Kidney (tissue), 14 donors: ENCODE measurements around the gene CARD19. TPM values are rescaled to one million over a fixed set of nuclear protein-coding genes. Genes with fewer than 3 reads are reported as not detected.

Experiments used
- DNase-seq, 5 donors: peaks; one replicate each; pipeline ENCODE4 v3.0.0-alpha.2; 2013 to 2020
- FAIRE-seq: peaks from 2 replicates; lab custom pipeline; 2012; peaks lifted over from hg19 to GRCh38; lab: Jason Lieb, UNC
- H3K27ac ChIP-seq, 2 donors: one replicate each; pipeline ENCODE4 v1.7.0; 2013; ENCODE audit warnings: low read depth in 2 of 2, low read length in 2 of 2, inconsistent platforms in 1 of 2
- H3K27me3 ChIP-seq: one replicate; pipeline ENCODE4 v1.7.1; 2013; ENCODE audit warnings: low read length, inconsistent platforms; ENCODE audit not compliant: control insufficient read depth, insufficient read depth
- H3K36me3 ChIP-seq, 3 donors: one replicate each; pipeline versions ENCODE4 v1.7.0 to v1.7.1; 2013; ENCODE audit warnings: low read length in 3 of 3, control low read depth in 1 of 3, inconsistent platforms in 1 of 3; ENCODE audit not compliant: insufficient read depth in 3 of 3, control insufficient read depth in 2 of 3
- H3K4me1 ChIP-seq, 3 donors: one replicate each; pipeline versions ENCODE4 v1.7.0 to v1.7.1; 2013; ENCODE audit warnings: low read length in 3 of 3, inconsistent platforms in 1 of 3, low read depth in 1 of 3; ENCODE audit not compliant: control insufficient read depth in 2 of 3, insufficient read depth in 2 of 3
- H3K4me3 ChIP-seq, 3 donors: one replicate each; pipeline versions ENCODE4 v1.7.0 to v1.8.1; 2013; ENCODE audit warnings: low read length in 3 of 3, control low read depth in 1 of 3, inconsistent platforms in 1 of 3
- H3K9ac ChIP-seq, 3 donors: one replicate each; pipeline versions ENCODE4 v1.7.0 to v1.7.1; 2013; ENCODE audit warnings: low read length in 3 of 3, control low read depth in 1 of 3, inconsistent platforms in 1 of 3
- H3K9me3 ChIP-seq, 3 donors: one replicate each; pipeline versions ENCODE4 v1.7.0 to v1.7.1; 2013; ENCODE audit warnings: low read length in 3 of 3, control low read depth in 1 of 3, inconsistent platforms in 1 of 3; ENCODE audit not compliant: control insufficient read depth in 2 of 3, insufficient read depth in 1 of 3
- intact Hi-C: fragments of 100-400 bp; cut with DNase I; formaldehyde crosslinking; loops from one replicate; pipeline ENCODE4 v1.11.1; 2022
- polyA plus RNA-seq: library from polyadenylated mRNA; stranded (reverse); fragments of 350-450 nt; fragmentation: Illumina TruSeq; extraction: RNeasy Lipid Tissue Mini Kit (QIAGEN cat#74804); gene quantifications from one replicate; pipeline ENCODE4 v1.2.3, GENCODE V29; 2014; ENCODE audit warnings: low read depth, low replicate concordance; ENCODE audit not compliant: insufficient read depth
- total RNA-seq: library from RNA; stranded (reverse); fragmentation: NEBNext Ultra II Directional; extraction: Animal tissue kit (Norgen Biotek cat#: 25700); gene quantifications from one replicate; pipeline ENCODE4 v1.2.1, GENCODE V29; 2021
- TF ChIP-seq, protein P1 (sequence below): IDR thresholded peaks from 3 replicates; pipeline ENCODE4 v1.5.1; 2012; ENCODE audit warnings: mild to moderate bottlenecking, moderate library complexity, borderline replicate concordance; ENCODE audit not compliant: insufficient read depth; ENCODE audit errors: extremely low read depth
- donor health status: control.
- donor health status: control.
- donor health status: control.
- donor health status: control.
- donor health status: control.
- donor health status: DM: yes; HTN: yes; CAD: no.
- donor health status: Normal renal cell carcinoma (clear cell type).

The CARD19 gene
- total and polyA plus RNA-seq, 2 donors from 2014 or later, result 44.5 to 49.3 TPM

DNA sequence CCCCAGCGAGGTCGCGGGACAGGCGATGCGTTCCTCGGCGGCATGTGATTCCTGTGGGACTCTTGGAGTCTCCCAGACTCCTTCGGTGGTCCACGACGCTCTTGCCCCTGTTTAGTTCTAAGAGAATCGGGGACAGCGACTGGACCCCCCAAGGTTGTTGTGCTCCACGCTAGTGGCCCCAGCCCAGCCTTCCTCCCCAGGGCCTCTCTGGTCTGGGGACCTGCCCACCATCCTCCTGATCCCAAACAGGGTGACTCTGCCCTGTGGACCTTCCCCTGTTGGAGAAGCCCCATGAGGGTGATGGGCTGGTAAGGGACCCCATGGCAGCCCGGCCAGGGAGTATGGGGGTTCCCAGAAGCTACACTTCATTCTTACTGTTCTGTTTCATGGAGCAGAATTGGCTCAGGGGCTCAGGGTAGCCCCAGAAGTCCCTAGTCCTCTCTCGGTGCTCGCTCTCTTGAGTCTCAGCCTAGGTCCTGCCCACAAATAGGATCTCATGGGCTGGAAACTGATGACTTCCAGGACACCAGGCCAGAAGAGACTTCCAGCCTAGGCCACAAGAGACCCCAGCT is 880 bp downstream of the CARD19 start:
- H3K36me3 ChIP-seq, result no peaks in the 10 kb centered on the region
- H3K9me3 ChIP-seq, result no peaks in the 10 kb centered on the region
- TF ChIP-seq, protein P1, sequence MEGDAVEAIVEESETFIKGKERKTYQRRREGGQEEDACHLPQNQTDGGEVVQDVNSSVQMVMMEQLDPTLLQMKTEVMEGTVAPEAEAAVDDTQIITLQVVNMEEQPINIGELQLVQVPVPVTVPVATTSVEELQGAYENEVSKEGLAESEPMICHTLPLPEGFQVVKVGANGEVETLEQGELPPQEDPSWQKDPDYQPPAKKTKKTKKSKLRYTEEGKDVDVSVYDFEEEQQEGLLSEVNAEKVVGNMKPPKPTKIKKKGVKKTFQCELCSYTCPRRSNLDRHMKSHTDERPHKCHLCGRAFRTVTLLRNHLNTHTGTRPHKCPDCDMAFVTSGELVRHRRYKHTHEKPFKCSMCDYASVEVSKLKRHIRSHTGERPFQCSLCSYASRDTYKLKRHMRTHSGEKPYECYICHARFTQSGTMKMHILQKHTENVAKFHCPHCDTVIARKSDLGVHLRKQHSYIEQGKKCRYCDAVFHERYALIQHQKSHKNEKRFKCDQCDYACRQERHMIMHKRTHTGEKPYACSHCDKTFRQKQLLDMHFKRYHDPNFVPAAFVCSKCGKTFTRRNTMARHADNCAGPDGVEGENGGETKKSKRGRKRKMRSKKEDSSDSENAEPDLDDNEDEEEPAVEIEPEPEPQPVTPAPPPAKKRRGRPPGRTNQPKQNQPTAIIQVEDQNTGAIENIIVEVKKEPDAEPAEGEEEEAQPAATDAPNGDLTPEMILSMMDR, result no peak
- intact Hi-C loops, result no loop called here
- no peak for FAIRE-seq
- H3K4me1 ChIP-seq, result peaks cover 14 to 43% (median 31%) of the 10 kb centered on the region in 3 donors
- H3K4me3 ChIP-seq, result peak overlapping the region; percentile 80 to 89 (median 86)
- no peaks in the 10 kb centered on the region for H3K27me3 ChIP-seq
- peak in 1 of 5 donors; percentile 77 for DNase-seq
- H3K9ac ChIP-seq, result peak overlapping the region; percentile 39 to 67 (median 65)
- peak overlapping the region; percentile 78 to 88 for H3K27ac ChIP-seq

DNA sequence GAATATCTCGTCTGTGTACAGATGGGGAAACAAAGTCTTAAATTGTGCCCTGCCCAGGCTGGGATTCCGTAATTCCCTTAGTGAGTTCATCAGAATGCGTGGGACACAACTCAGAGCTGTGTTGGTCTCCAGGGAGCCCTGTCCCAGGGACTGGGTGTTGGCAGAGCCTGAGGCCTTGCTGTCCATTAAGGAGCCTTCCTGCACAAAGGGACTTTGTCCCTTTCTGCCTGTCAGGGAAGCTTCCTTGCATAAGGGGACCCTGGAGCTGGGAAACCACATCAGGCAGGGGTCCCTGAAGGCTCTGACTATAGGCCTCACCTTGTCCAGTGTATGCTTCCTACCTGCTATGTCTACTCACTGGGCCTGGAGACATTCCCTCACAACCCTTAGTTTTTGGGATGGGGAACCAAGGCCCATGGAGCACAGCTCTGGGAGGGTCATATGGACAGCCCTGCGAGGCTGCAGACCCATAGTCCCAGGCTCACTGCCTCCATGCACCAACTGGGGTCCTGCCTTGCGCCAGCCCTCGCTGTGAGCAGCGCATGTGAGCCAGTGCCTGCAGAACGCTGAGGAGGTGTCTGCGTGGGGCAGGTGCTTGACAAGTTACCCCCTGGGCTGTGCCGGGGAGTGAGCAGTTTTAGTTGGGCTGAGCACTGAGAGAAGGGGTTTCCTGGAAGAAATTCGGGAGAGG is 1.6 kb downstream of the CARD19 start:
- Histone ChIP-seq H3K4me3 (peak overlapping the region in 2 of 3 donors; percentile 86 to 89), H3K9ac (peak overlapping the region in 1 of 3 donors; percentile 67), H3K27me3 (no peaks in the 10 kb centered on the region), H3K36me3 (no peaks in the 10 kb centered on the region), H3K9me3 (no peaks in the 10 kb centered on the region), H3K27ac (peak overlapping the region; percentile 78 to 88), H3K4me1 (peaks cover 14 to 42% (median 30%) of the 10 kb centered on the region in 3 donors)
- intact Hi-C loops, result no loop called here
- DNase-seq (peak in 2 of 5 donors; percentile 55 to 76), FAIRE-seq (no peak)
- TF ChIP-seq, protein P1, result no peak

- Histone ChIP-seq H3K9me3 (no peaks in the 10 kb centered on the region), H3K4me1 (peaks cover 9 to 42% (median 23%) of the 10 kb centered on the region in 3 donors), H3K27me3 (no peaks in the 10 kb centered on the region), H3K27ac (peak overlapping the region; percentile 74 to 78), H3K9ac (peak overlapping the region in 1 of 3 donors; percentile 67), H3K36me3 (no peaks in the 10 kb centered on the region), H3K4me3 (no peak overlapping the region)
- intact Hi-C loops, result no loop called here
- DNase-seq (peak in 3 of 5 donors; percentile 50 to 96 (median 56)), FAIRE-seq (no peak)
- TF ChIP-seq, protein P1, result no peak
These were observed 2.4 kb downstream of the CARD19 start for GRCh38 chr9:93098236-93098946.
